Activated T-cell treated with anti-CD3 and anti-CD28 coated beads, Interleukin-2, amount 50 U/mL, for 1 hour (primary cell): ENCODE data around the gene SFXN2.
"Not testable (repeated sequence)": the region's sequence is repeated elsewhere in the genome, so short reads cannot be mapped to it uniquely, and the experiment has no call there.

Experiments
- DNase-seq: peaks from one replicate; pipeline ENCODE4 v3.0.0-alpha.2; 2020

The SFXN2 gene

GRCh38 chr10:102758240-102758932 is 44.0 kb downstream of the SFXN2 start:
- DNase-seq: no peak

GRCh38 chr10:102758933-102759262 is 44.5 kb downstream of the SFXN2 start:
- DNase-seq: not testable (repeated sequence)

GRCh38 chr10:102759497-102760210 is 45.2 kb downstream of the SFXN2 start:
- no peak for DNase-seq

GRCh38 chr10:102761981-102762380 is 47.5 kb downstream of the SFXN2 start:
- DNase-seq: no peak

GRCh38 chr10:102762401-102763015 is 48.1 kb downstream of the SFXN2 start:
- no peak for DNase-seq

- no peak for DNase-seq
These were observed 48.7 kb downstream of the SFXN2 start for GRCh38 chr10:102763037-102763607.

GRCh38 chr10:102764470-102765161 is 50.2 kb downstream of the SFXN2 start:
- no peak for DNase-seq

GRCh38 chr10:102765336-102765735 is 50.9 kb downstream of the SFXN2 start:
- DNase-seq: no peak

GRCh38 chr10:102767428-102768160 is 53.2 kb downstream of the SFXN2 start:
- DNase-seq: no peak

- DNase-seq: no peak
These were observed 55.1 kb downstream of the SFXN2 start for GRCh38 chr10:102769375-102770107.

- DNase-seq: no peak
These were observed 55.7 kb downstream of the SFXN2 start for GRCh38 chr10:102770108-102770482.

GRCh38 chr10:102770792-102771191 is 56.4 kb downstream of the SFXN2 start:
- DNase-seq: no peak

GRCh38 chr10:102773320-102773719 is 58.9 kb downstream of the SFXN2 start:
- DNase-seq: no peak

GRCh38 chr10:102773986-102774385 is 59.5 kb downstream of the SFXN2 start:
- DNase-seq: no peak

GRCh38 chr10:102775201-102775934 is 60.9 kb downstream of the SFXN2 start:
- no peak for DNase-seq

- peak; percentile 44 for DNase-seq
These were observed 61.7 kb downstream of the SFXN2 start for GRCh38 chr10:102775935-102776669.

- DNase-seq: peak; percentile 27
These were observed 62.5 kb downstream of the SFXN2 start for GRCh38 chr10:102776779-102777456.

GRCh38 chr10:102777711-102778453 is 63.4 kb downstream of the SFXN2 start:
- DNase-seq: no peak

- DNase-seq: no peak
These were observed 64.3 kb downstream of the SFXN2 start for GRCh38 chr10:102778781-102779180.
